Neural cell (in vitro differentiated cells): ENCODE data around the gene E2F4.

Experiments
- EP300 ChIP-seq: fragments of 450-650 bp; conservative IDR thresholded peaks from 2 replicates; pipeline ENCODE4 v1.6.1; 2014; ENCODE audit warnings: antibody characterized with exemption, mild to moderate bottlenecking, moderate library complexity; ENCODE audit not compliant: poor library complexity, severe bottlenecking
- EZH2 ChIP-seq: fragments of 200-600, 300-800 bp; shearing (Covaris generic), sonication (generic); IDR thresholded peaks from 2 replicates; pipeline ENCODE4 v1.6.1; 2014; ENCODE audit warnings: antibody characterized with exemption, low read length, borderline replicate concordance, mild to moderate bottlenecking; ENCODE audit not compliant: insufficient read depth, poor library complexity, severe bottlenecking
- MXI1 ChIP-seq: fragments of 450-650 bp; conservative IDR thresholded peaks from 2 replicates; pipeline ENCODE4 v1.6.1; 2014; ENCODE audit warnings: antibody characterized with exemption, mild to moderate bottlenecking; ENCODE audit not compliant: poor library complexity, severe bottlenecking
- POLR2AphosphoS5 ChIP-seq: IDR thresholded peaks from 2 replicates; pipeline ENCODE4 v1.6.1; 2012
- RAD21 ChIP-seq: fragments of 450-650 bp; conservative IDR thresholded peaks from 2 replicates; pipeline ENCODE4 v1.6.1; 2014; ENCODE audit warnings: antibody characterized with exemption, mild to moderate bottlenecking, moderate library complexity
- SMC3 ChIP-seq: fragments of 450-650 bp; conservative IDR thresholded peaks from 2 replicates; pipeline ENCODE4 v1.6.1; 2014; ENCODE audit warnings: antibody characterized with exemption, mild to moderate bottlenecking, moderate library complexity; ENCODE audit not compliant: poor library complexity
- TAF1 ChIP-seq: IDR thresholded peaks from 2 replicates; pipeline ENCODE4 v1.6.1; 2012; ENCODE audit warnings: low read depth
- TF ChIP-seq, protein P1 (sequence below): fragments of 450-650 bp; IDR thresholded peaks from 2 replicates; pipeline ENCODE4 v1.5.1; 2014; ENCODE audit warnings: antibody characterized with exemption, mild to moderate bottlenecking, moderate library complexity; ENCODE audit not compliant: poor library complexity, severe bottlenecking
- TF ChIP-seq, protein P2 (sequence below): IDR thresholded peaks from 2 replicates; pipeline ENCODE4 v1.6.1; 2012; ENCODE audit warnings: borderline replicate concordance

DNA sequence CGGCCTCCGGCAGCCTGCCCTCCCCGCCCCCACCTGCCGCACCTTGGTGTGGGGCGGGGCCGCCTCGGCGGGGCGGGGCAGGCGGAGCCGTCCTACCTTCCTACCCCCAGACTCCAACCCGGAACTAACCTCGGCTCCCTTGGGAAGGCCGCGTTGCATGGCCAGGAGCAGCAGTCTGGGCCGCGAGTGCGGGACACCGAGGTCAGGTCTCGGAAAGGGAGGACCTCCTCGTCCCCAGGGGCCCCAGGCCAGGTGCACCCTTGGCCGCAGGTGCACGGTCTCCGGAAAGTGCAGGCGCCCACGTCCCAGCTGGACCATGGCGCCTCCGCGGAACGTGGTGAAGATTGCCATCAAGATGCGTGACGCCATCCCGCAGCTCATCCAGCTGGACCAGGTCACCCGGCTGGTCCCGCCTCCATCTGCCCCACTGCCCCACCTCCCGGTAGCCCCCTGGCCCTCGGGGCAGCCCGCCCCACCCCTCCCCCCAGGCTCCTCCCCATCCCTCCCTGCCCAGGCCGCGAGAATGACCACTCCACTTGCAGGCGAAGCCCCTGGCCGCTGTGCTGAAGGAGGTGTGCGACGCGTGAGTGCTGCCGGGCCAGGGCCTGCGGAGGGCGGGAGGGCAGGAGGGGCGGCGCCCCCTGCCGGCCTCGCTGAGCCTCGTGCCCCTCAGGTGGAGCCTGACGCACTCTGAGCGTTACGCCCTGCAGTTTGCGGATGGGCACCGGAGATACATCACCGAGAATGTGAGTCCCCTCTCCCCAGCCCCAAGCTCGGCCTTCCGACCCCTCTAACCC lies 7.3 kb downstream of the E2F4 start, which contains the start of gene ELMO3:
- no peak for TF ChIP-seq EP300
- no peak for TF ChIP-seq EZH2
- TF ChIP-seq, protein P1, sequence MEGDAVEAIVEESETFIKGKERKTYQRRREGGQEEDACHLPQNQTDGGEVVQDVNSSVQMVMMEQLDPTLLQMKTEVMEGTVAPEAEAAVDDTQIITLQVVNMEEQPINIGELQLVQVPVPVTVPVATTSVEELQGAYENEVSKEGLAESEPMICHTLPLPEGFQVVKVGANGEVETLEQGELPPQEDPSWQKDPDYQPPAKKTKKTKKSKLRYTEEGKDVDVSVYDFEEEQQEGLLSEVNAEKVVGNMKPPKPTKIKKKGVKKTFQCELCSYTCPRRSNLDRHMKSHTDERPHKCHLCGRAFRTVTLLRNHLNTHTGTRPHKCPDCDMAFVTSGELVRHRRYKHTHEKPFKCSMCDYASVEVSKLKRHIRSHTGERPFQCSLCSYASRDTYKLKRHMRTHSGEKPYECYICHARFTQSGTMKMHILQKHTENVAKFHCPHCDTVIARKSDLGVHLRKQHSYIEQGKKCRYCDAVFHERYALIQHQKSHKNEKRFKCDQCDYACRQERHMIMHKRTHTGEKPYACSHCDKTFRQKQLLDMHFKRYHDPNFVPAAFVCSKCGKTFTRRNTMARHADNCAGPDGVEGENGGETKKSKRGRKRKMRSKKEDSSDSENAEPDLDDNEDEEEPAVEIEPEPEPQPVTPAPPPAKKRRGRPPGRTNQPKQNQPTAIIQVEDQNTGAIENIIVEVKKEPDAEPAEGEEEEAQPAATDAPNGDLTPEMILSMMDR: no peak
- no peak for TF ChIP-seq TAF1
- TF ChIP-seq, protein P2, sequence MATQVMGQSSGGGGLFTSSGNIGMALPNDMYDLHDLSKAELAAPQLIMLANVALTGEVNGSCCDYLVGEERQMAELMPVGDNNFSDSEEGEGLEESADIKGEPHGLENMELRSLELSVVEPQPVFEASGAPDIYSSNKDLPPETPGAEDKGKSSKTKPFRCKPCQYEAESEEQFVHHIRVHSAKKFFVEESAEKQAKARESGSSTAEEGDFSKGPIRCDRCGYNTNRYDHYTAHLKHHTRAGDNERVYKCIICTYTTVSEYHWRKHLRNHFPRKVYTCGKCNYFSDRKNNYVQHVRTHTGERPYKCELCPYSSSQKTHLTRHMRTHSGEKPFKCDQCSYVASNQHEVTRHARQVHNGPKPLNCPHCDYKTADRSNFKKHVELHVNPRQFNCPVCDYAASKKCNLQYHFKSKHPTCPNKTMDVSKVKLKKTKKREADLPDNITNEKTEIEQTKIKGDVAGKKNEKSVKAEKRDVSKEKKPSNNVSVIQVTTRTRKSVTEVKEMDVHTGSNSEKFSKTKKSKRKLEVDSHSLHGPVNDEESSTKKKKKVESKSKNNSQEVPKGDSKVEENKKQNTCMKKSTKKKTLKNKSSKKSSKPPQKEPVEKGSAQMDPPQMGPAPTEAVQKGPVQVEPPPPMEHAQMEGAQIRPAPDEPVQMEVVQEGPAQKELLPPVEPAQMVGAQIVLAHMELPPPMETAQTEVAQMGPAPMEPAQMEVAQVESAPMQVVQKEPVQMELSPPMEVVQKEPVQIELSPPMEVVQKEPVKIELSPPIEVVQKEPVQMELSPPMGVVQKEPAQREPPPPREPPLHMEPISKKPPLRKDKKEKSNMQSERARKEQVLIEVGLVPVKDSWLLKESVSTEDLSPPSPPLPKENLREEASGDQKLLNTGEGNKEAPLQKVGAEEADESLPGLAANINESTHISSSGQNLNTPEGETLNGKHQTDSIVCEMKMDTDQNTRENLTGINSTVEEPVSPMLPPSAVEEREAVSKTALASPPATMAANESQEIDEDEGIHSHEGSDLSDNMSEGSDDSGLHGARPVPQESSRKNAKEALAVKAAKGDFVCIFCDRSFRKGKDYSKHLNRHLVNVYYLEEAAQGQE: no peak
- TF ChIP-seq POLR2AphosphoS5: no peak
- no peak for TF ChIP-seq RAD21
- TF ChIP-seq MXI1: no peak
- no peak for TF ChIP-seq SMC3
